ENCODE measurements around the gene PHACTR3. TPM values are rescaled to one million over a fixed set of nuclear protein-coding genes. Genes with fewer than 3 reads are reported as not detected.

Gene PHACTR3
- total RNA-seq, 1 donor from 2014 or later: 0.14 TPM

DNA sequence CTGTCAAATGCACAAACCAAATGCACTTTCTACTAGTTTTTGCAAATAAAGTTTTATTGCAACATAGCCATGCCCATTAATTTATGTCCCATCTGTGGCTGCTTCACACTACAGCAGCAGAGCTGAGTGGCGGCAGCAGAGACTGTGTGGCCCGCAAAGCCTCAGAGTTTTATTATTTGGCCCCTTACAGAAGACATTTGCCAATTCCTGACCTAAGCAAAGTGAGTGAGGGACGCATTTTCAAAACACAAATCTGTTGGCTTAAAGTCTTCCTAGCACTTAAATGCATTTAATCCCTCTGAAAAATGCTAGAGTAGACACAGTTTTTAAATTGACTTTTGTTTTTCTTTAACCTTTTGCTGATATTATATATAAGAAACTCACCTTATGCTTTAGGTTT lies 126.4 kb downstream of the PHACTR3 start:
- H4K20me1 ChIP-seq (ENCODE audit: insufficient read depth, low read length): no peaks in the 10 kb centered on the region
- Mint-ChIP-seq H3K27me3 (ENCODE audit: low read depth, unreplicated experiment) (peaks cover 27% of the 10 kb centered on the region), H3K36me3 (ENCODE audit: low read depth, unreplicated experiment) (no peaks in the 10 kb centered on the region), H3K9me3 (ENCODE audit: unreplicated experiment) (no peaks in the 10 kb centered on the region), H3K4me3 (ENCODE audit: unreplicated experiment) (no peak overlapping the region), H3K27ac (ENCODE audit: unreplicated experiment) (no peak overlapping the region), H3K4me1 (ENCODE audit: low read depth, unreplicated experiment) (no peaks in the 10 kb centered on the region)
- H3K9me3 ChIP-seq (ENCODE audit: insufficient read depth, low read depth, low read length): no peaks in the 10 kb centered on the region
- no peak overlapping the region for H2AFZ ChIP-seq (ENCODE audit: low read depth, low read length)
- TF ChIP-seq, protein P1, sequence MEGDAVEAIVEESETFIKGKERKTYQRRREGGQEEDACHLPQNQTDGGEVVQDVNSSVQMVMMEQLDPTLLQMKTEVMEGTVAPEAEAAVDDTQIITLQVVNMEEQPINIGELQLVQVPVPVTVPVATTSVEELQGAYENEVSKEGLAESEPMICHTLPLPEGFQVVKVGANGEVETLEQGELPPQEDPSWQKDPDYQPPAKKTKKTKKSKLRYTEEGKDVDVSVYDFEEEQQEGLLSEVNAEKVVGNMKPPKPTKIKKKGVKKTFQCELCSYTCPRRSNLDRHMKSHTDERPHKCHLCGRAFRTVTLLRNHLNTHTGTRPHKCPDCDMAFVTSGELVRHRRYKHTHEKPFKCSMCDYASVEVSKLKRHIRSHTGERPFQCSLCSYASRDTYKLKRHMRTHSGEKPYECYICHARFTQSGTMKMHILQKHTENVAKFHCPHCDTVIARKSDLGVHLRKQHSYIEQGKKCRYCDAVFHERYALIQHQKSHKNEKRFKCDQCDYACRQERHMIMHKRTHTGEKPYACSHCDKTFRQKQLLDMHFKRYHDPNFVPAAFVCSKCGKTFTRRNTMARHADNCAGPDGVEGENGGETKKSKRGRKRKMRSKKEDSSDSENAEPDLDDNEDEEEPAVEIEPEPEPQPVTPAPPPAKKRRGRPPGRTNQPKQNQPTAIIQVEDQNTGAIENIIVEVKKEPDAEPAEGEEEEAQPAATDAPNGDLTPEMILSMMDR (IDR thresholded peaks at IDR 0.05; ENCODE audit: insufficient read depth, low read depth, low read length): no peak
- no peak for TF ChIP-seq EZH2 (IDR thresholded peaks at IDR 0.05; ENCODE audit: insufficient read depth, low read length)
- FAIRE-seq (no peak), DNase-seq (ENCODE audit: low read depth) (no peak)
- H3K4me3 ChIP-seq (ENCODE audit: insufficient read depth, low read depth, low read length): no peak overlapping the region
- no peak overlapping the region for H3K27ac ChIP-seq (ENCODE audit: low read depth, low read length)
- no peaks in the 10 kb centered on the region for H3K27me3 ChIP-seq (ENCODE audit: insufficient read depth, low read length)
- H3K79me2 ChIP-seq (ENCODE audit: insufficient read depth, low read length): no peaks in the 10 kb centered on the region
- H3K9ac ChIP-seq (ENCODE audit: low read length): no peak overlapping the region
- H3K36me3 ChIP-seq (ENCODE audit: insufficient read depth, low read length): no peaks in the 10 kb centered on the region
- no peaks in the 10 kb centered on the region for H3K4me1 ChIP-seq (ENCODE audit: insufficient read depth, low read length)
- H3K4me2 ChIP-seq (ENCODE audit: low read length): no peak overlapping the region

DNA sequence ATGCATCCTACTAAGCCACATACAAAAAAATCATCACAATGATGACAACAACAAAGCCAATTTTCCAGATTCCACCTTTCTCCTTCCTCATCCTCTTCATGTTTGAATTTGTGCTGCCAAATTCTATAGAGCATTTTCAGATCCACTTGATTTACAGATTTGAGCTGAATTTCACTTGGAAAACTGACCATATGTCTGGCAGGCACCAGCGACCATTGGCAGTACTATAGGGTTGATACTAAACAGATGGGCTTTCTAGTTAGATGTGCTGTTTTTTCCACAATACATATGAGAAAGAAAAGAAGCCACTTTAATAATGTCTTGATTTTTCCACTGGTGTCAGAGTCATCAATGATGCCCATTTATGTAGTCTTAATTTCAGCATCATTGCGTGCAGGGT lies 127.0 kb downstream of the PHACTR3 start:
- DNase-seq (ENCODE audit: low read depth) (no peak), FAIRE-seq (no peak)
- Histone ChIP-seq H3K79me2 (ENCODE audit: insufficient read depth, low read length) (no peaks in the 10 kb centered on the region), H2AFZ (ENCODE audit: low read depth, low read length) (no peak overlapping the region), H3K4me2 (ENCODE audit: low read length) (no peak overlapping the region), H3K36me3 (ENCODE audit: insufficient read depth, low read length) (no peaks in the 10 kb centered on the region), H3K9ac (ENCODE audit: low read length) (no peak overlapping the region), H3K27ac (ENCODE audit: low read depth, low read length) (no peak overlapping the region), H3K4me3 (ENCODE audit: insufficient read depth, low read depth, low read length) (no peak overlapping the region), H3K9me3 (ENCODE audit: insufficient read depth, low read depth, low read length) (no peaks in the 10 kb centered on the region), H3K4me1 (ENCODE audit: insufficient read depth, low read length) (no peaks in the 10 kb centered on the region), H4K20me1 (ENCODE audit: insufficient read depth, low read length) (no peaks in the 10 kb centered on the region), H3K27me3 (ENCODE audit: insufficient read depth, low read length) (no peaks in the 10 kb centered on the region)
- Mint-ChIP-seq H3K27ac (ENCODE audit: unreplicated experiment) (no peak overlapping the region), H3K4me1 (ENCODE audit: low read depth, unreplicated experiment) (no peaks in the 10 kb centered on the region), H3K9me3 (ENCODE audit: unreplicated experiment) (no peaks in the 10 kb centered on the region), H3K27me3 (ENCODE audit: low read depth, unreplicated experiment) (peaks cover 27% of the 10 kb centered on the region), H3K4me3 (ENCODE audit: unreplicated experiment) (no peak overlapping the region), H3K36me3 (ENCODE audit: low read depth, unreplicated experiment) (no peaks in the 10 kb centered on the region)
- no peak for TF ChIP-seq EZH2 (IDR thresholded peaks at IDR 0.05; ENCODE audit: insufficient read depth, low read length)
- TF ChIP-seq, protein P1 (IDR thresholded peaks at IDR 0.05; ENCODE audit: insufficient read depth, low read depth, low read length): no peak

DNA sequence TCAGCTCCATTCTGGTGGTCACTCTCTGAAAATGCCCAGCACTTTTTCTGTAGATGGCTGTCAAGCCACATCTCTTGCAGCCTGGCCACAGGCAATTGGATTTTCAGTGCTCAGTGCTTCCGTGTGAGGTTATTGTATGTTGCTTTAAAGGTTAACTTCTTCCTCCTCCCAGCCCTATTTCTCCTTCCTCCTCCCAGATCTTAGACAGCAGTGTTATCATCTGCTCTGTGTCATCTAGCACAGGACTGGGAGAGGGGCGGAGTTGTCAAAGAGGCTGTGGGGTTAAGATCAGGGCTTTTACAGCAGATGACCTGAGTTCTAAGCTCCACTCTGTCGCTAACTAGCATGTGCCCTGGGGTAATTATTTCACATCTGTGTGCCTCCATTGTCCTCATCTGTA lies 129.0 kb downstream of the PHACTR3 start:
- peaks cover 39% of the 10 kb centered on the region for H3K27me3 Mint-ChIP-seq (ENCODE audit: low read depth, unreplicated experiment)
- H3K4me2 ChIP-seq (ENCODE audit: low read length): no peak overlapping the region
- no peak overlapping the region for H3K4me3 ChIP-seq (ENCODE audit: insufficient read depth, low read depth, low read length)
- FAIRE-seq: no peak
- TF ChIP-seq EZH2 (IDR thresholded peaks at IDR 0.05; ENCODE audit: insufficient read depth, low read length): no peak
- TF ChIP-seq, protein P1 (IDR thresholded peaks at IDR 0.05; ENCODE audit: insufficient read depth, low read depth, low read length): no peak
- no peaks in the 10 kb centered on the region for H3K36me3 Mint-ChIP-seq (ENCODE audit: low read depth, unreplicated experiment)
- no peaks in the 10 kb centered on the region for H3K9me3 ChIP-seq (ENCODE audit: insufficient read depth, low read depth, low read length)
- no peaks in the 10 kb centered on the region for H3K4me1 Mint-ChIP-seq (ENCODE audit: low read depth, unreplicated experiment)
- H3K27ac ChIP-seq (ENCODE audit: low read depth, low read length): no peak overlapping the region
- H3K27ac Mint-ChIP-seq (ENCODE audit: unreplicated experiment): no peak overlapping the region
- no peaks in the 10 kb centered on the region for H3K79me2 ChIP-seq (ENCODE audit: insufficient read depth, low read length)
- no peaks in the 10 kb centered on the region for H3K9me3 Mint-ChIP-seq (ENCODE audit: unreplicated experiment)
- no peaks in the 10 kb centered on the region for H3K27me3 ChIP-seq (ENCODE audit: insufficient read depth, low read length)
- no peaks in the 10 kb centered on the region for H3K36me3 ChIP-seq (ENCODE audit: insufficient read depth, low read length)
- H3K4me1 ChIP-seq (ENCODE audit: insufficient read depth, low read length): no peaks in the 10 kb centered on the region
- no peaks in the 10 kb centered on the region for H4K20me1 ChIP-seq (ENCODE audit: insufficient read depth, low read length)
- H2AFZ ChIP-seq (ENCODE audit: low read depth, low read length): no peak overlapping the region
- H3K4me3 Mint-ChIP-seq (ENCODE audit: unreplicated experiment): no peak overlapping the region
- H3K9ac ChIP-seq (ENCODE audit: low read length): no peak overlapping the region
- DNase-seq (ENCODE audit: low read depth): no peak

All from astrocyte (in vitro differentiated cells and primary cell).